Mesothelial cell of epicardium (in vitro differentiated cells): ENCODE results near the gene HNRNPDL. TPM values are rescaled to one million over a fixed set of nuclear protein-coding genes. Genes with fewer than 3 reads are reported as not detected.
"Not testable (repeated sequence)": the region's sequence is repeated elsewhere in the genome, so short reads cannot be mapped to it uniquely, and the experiment has no call there.

Experiments used
- DNase-seq, 2 experiments: peaks; one replicate each; pipeline ENCODE4 v3.0.0; 2021; ENCODE audit warnings: low spot score in 2 of 2; ENCODE audit not compliant: unreplicated experiment in 2 of 2
- H3K27ac Mint-ChIP-seq: 2 replicates; pipeline ENCODE4 v1.8.0; 2021; ENCODE audit warnings: mixed read lengths
- H3K27me3 Mint-ChIP-seq: 2 replicates; pipeline ENCODE4 v1.8.0; 2021; ENCODE audit warnings: low read depth, mixed read lengths
- H3K36me3 Mint-ChIP-seq: 2 replicates; pipeline ENCODE4 v1.8.0; 2021; ENCODE audit warnings: mixed read lengths
- H3K4me1 Mint-ChIP-seq: 2 replicates; pipeline ENCODE4 v1.8.0; 2021; ENCODE audit warnings: mixed read lengths
- H3K4me3 Mint-ChIP-seq: 2 replicates; pipeline ENCODE4 v1.8.0; 2021; ENCODE audit warnings: mild to moderate bottlenecking, moderate library complexity, mixed read lengths
- H3K9me3 Mint-ChIP-seq: 2 replicates; pipeline ENCODE4 v1.8.0; 2021; ENCODE audit warnings: mixed read lengths
- total RNA-seq: library from RNA; stranded (reverse); gene quantifications from 3 replicates; pipeline ENCODE4 v1.2.1, GENCODE V29; 2021
- TF ChIP-seq, protein P1 (sequence below): fragments of 200-600 bp; sonication (generic); IDR thresholded peaks from one replicate; pipeline ENCODE4 v1.5.0; 2021; ENCODE audit warnings: antibody characterized with exemption; ENCODE audit not compliant: unreplicated experiment

The HNRNPDL gene
- total RNA-seq, 1 donor from 2014 or later = 467 TPM

- H3K36me3 Mint-ChIP-seq = peaks cover 49% of the 10 kb centered on the region
- H3K27ac Mint-ChIP-seq = peak overlapping the region; percentile 22
- peaks cover 30% of the 10 kb centered on the region for H3K4me1 Mint-ChIP-seq
- no peaks in the 10 kb centered on the region for H3K9me3 Mint-ChIP-seq
- no peak for DNase-seq
- TF ChIP-seq, protein P1, sequence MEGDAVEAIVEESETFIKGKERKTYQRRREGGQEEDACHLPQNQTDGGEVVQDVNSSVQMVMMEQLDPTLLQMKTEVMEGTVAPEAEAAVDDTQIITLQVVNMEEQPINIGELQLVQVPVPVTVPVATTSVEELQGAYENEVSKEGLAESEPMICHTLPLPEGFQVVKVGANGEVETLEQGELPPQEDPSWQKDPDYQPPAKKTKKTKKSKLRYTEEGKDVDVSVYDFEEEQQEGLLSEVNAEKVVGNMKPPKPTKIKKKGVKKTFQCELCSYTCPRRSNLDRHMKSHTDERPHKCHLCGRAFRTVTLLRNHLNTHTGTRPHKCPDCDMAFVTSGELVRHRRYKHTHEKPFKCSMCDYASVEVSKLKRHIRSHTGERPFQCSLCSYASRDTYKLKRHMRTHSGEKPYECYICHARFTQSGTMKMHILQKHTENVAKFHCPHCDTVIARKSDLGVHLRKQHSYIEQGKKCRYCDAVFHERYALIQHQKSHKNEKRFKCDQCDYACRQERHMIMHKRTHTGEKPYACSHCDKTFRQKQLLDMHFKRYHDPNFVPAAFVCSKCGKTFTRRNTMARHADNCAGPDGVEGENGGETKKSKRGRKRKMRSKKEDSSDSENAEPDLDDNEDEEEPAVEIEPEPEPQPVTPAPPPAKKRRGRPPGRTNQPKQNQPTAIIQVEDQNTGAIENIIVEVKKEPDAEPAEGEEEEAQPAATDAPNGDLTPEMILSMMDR = no peak
- no peaks in the 10 kb centered on the region for H3K27me3 Mint-ChIP-seq
- H3K4me3 Mint-ChIP-seq = no peak overlapping the region
These were observed 6.8 kb downstream of the HNRNPDL start for GRCh38 chr4:82423245-82424054.

- H3K36me3 Mint-ChIP-seq = peaks cover 43% of the 10 kb centered on the region
- no peak overlapping the region for H3K4me3 Mint-ChIP-seq
- peaks cover 24% of the 10 kb centered on the region for H3K4me1 Mint-ChIP-seq
- TF ChIP-seq, protein P1 = no peak
- H3K27ac Mint-ChIP-seq = no peak overlapping the region
- H3K9me3 Mint-ChIP-seq = no peaks in the 10 kb centered on the region
- no peak for DNase-seq
- peaks cover 6% of the 10 kb centered on the region for H3K27me3 Mint-ChIP-seq
These were observed 7.6 kb downstream of the HNRNPDL start for GRCh38 chr4:82422616-82423015.

GRCh38 chr4:82421796-82422560 lies 8.3 kb downstream of the HNRNPDL start:
- TF ChIP-seq, protein P1 = no peak
- peaks cover 6% of the 10 kb centered on the region for H3K27me3 Mint-ChIP-seq
- H3K27ac Mint-ChIP-seq = no peak overlapping the region
- no peak for DNase-seq
- no peak overlapping the region for H3K4me3 Mint-ChIP-seq
- H3K9me3 Mint-ChIP-seq = no peaks in the 10 kb centered on the region
- peaks cover 38% of the 10 kb centered on the region for H3K36me3 Mint-ChIP-seq
- H3K4me1 Mint-ChIP-seq = peaks cover 17% of the 10 kb centered on the region

DNA sequence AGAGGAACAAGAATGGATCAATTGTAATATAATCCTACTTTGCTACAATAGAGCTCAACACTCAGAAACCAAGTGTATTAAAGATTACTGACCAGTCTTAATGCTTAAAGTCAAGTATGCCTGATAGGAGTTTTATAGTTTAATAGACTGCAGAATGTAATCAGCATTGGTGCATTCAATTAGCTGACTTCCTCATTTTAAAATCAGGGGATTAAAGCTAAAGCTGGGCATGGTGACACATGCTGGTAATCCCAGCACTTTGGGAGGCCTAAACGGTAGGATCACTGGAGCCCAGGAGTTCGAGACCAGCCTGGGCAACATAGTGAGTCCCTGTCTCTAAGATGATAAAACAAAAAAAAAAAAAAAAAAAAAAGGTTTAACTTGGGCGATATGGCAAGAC lies 10.8 kb downstream of the HNRNPDL start:
- Mint-ChIP-seq H3K4me3 (no peak overlapping the region), H3K27me3 (peaks cover 16% of the 10 kb centered on the region), H3K27ac (no peak overlapping the region), H3K9me3 (no peaks in the 10 kb centered on the region), H3K36me3 (peaks cover 14% of the 10 kb centered on the region), H3K4me1 (no peaks in the 10 kb centered on the region)
- no peak for DNase-seq
- TF ChIP-seq, protein P1 = no peak

DNA sequence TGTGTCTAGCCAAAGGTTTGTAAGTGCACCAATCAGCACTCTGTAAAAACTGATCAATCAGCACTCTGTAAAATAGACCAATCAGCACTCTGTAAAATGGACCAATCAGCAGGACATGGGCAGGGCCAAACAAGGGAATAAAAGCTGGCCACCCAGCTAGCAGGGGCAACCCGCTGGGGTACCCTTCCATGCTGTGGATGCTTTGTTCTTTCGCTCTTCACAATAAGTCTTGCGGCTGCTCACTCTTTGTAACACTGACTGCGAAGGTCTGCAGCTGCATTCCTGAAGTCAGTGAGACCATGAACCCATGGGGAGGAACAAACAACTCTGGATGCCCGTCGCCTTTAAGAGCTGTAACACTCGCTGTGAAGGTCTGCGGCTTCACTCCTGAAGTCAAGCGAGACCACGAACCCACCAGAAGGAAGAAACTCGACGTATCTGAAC lies 14.3 kb downstream of the HNRNPDL start:
- TF ChIP-seq, protein P1 = no peak
- Mint-ChIP-seq H3K4me1 (no peaks in the 10 kb centered on the region), H3K27ac (no peak overlapping the region), H3K36me3 (no peaks in the 10 kb centered on the region), H3K27me3 (peaks cover 16% of the 10 kb centered on the region), H3K9me3 (peaks cover 10% of the 10 kb centered on the region), H3K4me3 (no peak overlapping the region)
- no peak for DNase-seq

DNA sequence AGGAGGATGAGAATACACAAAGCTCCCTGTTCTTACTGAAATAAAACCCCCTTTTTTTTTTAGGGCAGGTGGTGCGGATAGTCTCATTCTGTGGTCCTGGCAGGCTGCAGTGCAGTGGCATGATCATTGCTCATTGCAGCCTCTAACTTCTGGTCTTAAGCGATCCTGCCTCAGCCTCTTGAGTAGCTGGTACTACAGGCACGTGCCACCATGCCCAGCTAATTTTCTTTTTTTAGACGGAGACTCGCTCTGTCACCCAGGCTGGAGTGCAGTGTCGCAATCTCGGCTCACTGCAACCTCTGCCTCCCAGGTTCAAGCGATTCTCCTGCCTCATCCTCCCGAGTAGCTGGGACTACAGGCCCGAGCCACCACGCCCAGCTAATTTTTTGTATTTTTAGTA lies 15.2 kb downstream of the HNRNPDL start:
- peaks cover 10% of the 10 kb centered on the region for H3K9me3 Mint-ChIP-seq
- not testable (repeated sequence) for H3K4me3 Mint-ChIP-seq, DNase-seq, H3K4me1 Mint-ChIP-seq, H3K36me3 Mint-ChIP-seq, H3K27ac Mint-ChIP-seq
- H3K27me3 Mint-ChIP-seq = peaks cover 16% of the 10 kb centered on the region
